Activated CD8-positive, alpha-beta memory T cell treated with anti-CD3 and anti-CD28 coated beads for 24 hours (primary cell): Measurements from ENCODE around the gene PAX1.

Experiments
- DNase-seq: peaks from one replicate; pipeline ENCODE4 v3.0.0-alpha.2; 2020

PAX1 gene

DNA sequence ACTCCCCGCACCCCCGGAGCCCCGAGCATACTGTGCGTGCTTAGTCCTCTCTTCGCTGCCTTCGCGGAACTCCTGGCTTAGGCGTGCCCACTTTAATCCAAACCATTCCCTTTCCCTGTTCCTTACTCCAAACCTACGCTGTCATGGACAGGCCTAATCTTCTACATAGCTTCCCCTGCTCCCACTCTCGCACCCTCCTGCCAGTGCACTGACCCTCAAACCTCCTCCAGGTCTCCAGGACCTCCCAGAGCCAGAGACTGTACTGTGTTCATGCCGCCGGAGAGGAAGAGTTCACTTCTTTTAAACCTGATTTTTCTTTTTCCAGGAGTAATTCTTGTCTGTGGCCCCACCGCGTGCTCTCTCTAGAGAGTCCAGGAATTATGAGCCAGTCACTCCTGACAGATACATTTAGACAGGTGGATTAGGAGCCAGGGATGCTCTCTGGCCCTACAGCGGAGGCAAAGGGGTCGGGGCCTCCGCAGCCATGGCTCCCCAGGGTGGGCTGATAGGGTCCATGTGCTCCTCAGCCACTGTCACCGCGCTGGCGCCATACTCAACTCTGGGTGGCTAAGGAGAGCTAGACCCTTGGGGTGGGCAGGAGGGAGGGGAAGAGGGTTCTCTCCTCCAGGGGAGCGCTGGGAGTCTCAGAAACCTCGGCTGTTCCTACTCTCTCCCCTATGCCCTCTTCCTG lies 1.6 kb upstream of the PAX1 start:
- no peak for DNase-seq

DNA sequence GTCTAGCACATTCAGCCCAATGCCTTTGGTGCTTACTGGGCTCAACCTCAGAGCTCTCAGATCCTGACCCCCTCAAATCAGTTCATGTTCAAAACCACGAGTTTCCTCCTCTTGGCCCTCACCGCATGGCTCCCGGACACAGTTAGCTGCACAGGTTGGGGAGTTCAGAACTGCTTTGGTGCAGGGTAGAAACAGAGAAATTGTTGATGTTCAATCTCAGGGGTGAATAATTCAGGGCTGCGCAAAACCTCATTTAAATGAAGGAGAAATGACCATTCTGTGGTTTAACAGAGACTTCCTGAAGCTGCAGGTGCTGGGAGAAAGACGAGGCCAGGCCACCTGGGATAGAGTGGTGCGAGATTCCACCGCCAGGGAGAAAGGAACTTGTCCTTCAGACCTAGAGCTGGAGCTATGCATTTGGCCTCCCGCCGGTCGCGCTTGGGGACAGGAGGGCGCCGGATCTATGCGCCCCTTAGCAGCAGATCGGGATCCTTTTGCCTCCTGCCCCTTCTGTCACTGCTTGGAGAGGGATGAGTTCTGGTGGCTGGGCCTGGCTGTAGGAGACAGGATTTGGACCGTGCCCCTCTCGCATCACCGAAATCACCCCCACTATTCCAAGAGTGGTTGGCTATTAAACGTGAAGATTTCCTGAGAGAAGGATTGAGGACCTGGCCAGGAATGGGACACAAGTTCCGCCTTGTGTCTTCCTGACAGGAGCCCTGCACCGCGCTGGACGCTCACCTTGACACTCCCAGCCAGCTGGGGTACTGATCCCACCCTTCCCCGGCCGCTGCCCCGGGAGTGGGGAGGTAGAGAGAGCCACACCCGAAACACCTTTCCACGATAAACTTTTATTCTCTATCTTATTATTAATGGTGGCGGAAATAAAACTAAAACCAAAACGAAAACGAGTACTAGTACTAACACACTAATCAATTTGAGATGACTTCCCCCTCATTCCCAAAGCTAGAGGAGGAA lies 767 bp upstream of the PAX1 start:
- no peak for DNase-seq

DNA sequence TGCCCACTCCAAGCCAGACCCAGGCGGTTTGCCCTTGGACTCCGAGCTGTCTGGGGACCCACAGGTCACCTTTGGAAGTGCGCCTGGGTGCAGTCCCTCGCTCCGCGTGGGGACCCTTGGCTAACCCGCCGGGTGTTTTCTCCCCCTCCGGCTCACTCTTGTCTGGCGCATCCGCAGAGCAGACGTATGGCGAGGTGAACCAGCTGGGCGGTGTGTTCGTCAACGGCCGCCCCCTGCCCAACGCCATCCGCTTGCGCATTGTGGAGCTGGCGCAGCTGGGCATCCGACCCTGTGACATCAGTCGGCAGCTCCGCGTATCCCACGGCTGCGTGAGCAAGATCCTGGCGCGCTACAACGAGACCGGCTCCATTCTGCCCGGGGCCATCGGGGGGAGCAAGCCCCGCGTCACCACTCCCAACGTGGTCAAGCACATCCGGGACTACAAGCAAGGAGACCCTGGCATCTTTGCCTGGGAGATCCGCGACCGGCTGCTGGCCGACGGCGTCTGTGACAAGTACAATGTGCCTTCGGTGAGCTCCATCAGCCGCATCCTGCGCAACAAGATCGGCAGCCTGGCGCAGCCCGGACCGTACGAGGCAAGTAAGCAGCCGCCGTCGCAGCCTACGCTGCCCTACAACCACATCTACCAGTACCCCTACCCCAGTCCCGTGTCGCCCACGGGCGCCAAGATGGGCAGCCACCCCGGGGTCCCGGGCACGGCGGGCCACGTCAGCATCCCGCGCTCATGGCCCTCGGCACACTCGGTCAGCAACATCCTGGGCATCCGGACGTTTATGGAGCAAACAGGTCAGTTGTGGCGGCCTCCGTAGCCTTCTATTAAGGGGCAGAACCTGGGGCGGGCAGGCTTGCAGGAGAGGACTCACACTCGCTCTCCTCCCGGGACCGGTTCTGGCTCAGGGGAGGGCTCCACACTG lies 1.1 kb downstream of the PAX1 start:
- DNase-seq: no peak

DNA sequence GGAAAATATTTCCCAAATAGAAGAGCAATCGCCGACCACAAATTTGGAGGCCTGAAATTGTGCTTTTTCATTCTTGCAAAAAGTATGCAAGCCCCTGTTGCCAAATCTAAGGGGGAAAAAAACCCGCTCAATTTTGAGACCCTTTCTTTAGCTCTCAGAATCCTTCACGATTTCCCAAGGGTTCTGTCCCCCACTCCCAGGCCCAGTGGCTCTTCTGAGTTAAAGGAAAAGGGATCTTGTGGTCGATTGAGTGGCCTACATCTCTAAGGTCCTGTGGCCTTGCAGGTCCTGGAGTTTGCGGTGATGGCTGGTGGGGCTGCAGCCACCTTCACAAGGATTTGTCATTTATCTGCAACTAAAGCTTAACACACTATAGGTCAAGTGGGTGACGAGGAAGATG lies 1.8 kb downstream of the PAX1 start:
- DNase-seq: no peak

DNA sequence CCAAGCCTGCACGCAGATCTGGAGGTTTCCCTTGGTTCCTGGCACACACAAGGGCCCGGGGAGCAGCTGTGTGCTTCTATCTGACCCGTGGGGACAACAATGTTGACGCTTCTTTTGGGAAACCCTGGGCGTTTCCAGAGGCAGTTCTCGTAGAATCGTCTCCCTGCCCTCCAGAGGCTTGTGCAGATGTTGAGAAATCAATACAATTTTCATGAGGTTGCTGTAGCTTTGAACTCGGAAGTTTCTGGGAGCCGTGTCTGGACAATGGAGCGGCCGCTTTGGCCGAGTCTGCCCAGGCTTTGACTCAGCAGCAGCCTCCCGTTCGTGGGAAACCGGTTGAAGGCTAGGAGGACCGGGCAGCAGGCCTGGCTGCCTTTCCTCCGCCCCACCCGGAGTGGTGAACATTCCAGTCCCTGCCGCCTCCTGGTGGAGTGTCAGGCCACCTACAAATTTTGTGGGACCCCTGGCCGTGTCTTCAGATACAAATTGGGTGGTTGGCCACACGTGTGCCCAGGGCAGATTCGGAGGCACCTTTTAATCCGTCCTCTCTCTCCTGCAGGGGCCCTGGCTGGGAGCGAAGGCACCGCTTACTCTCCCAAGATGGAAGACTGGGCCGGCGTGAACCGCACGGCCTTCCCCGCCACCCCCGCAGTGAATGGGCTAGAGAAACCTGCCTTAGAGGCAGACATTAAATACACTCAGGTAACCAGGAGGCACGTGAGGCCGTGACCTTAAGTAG lies 2.7 kb downstream of the PAX1 start:
- DNase-seq: no peak

DNA sequence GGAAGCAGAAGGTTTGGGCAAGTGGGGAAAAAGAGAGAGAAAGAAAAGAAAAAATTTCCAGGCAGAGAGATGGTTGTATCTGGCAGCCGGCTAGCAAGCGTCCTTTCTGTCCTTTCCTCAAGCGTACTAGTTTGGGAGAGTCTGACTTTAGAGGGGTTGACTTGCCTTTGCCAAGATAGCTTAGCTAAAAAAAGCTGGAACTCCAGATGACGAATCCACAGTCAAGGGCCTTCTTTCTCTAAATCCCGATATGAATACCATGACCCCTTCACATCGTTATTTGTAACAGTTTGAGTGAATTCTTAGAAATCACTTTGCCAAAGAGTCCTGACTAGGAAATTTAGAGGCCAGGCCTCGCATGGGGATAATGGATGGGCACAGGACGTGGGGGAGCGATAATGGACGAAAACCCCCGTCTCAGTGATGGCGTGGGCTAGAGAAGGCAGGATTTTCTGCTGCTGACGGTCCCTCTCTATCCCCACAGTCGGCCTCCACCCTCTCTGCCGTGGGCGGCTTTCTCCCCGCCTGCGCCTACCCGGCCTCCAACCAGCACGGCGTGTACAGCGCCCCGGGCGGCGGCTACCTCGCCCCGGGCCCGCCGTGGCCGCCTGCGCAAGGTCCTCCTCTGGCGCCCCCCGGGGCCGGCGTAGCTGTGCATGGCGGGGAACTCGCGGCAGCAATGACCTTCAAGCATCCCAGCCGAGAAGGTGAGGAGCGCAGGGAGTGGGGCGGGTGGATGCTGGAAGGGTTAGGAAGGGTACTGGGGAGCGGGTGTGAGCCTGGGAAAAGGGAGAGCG lies 3.5 kb downstream of the PAX1 start:
- DNase-seq: no peak

DNA sequence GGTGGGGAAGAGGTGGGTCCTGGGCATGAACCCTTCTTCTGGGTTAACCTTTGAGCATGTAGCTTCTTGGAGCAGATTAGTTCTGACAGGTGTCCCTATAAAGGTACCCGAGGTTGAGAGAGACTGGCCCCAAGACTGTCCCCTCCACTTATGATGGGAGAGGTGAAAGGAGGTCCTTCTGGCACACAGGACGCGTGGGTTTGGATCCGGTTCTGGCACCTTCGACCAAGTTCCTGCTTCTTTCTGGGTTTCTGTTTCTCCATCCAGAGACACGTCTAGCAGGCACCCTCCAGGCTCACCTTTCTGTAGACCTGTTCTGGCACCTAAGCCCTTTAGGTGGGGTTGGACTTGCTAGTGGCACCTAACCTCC lies 4.1 kb downstream of the PAX1 start:
- no peak for DNase-seq

DNA sequence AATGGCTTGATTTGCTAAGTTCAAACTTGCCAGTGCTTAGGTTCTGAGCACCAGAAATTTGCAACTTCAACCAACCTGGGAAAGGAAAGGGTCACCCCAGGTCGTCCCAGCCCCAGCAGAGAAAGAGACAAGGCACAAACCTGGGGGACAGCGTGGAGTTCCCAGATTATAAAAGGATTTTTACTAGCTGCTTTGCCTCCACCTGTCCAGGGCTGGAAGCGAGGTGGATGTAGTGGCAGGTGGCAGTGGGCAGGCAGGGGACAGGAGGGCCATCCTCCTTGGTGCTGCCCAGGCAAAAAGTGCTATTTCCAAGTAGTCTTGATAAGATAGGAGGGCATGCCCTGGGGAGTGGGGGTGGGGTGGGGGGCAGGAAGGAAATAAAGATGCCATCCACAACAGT lies 4.9 kb downstream of the PAX1 start:
- DNase-seq: no peak

DNA sequence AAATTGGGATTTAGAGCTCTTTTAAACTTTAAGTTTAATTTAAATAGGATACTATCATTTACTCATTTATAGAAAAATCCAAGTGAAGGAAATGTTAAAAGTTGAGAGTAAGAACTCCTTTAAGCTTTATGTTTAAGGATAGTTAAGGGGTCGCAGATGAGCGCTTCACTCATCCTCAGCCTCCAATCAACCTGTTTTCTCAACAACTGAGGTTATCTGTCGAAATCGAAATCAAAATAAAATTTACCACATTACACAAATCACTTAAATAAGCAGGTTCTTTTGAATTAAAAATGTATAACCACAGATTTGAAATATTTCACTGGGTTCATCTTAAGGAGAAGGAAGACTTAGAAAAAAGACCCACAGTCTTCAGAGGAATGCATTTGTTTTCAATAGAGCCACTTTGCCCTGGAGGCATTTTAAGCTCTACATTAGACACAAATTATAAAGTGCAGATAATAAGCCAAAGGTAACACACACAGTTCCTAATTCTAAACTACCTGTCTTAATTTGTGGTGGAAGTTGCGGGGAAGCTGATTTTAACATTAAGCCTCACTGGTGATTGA lies 5.5 kb downstream of the PAX1 start:
- no peak for DNase-seq

DNA sequence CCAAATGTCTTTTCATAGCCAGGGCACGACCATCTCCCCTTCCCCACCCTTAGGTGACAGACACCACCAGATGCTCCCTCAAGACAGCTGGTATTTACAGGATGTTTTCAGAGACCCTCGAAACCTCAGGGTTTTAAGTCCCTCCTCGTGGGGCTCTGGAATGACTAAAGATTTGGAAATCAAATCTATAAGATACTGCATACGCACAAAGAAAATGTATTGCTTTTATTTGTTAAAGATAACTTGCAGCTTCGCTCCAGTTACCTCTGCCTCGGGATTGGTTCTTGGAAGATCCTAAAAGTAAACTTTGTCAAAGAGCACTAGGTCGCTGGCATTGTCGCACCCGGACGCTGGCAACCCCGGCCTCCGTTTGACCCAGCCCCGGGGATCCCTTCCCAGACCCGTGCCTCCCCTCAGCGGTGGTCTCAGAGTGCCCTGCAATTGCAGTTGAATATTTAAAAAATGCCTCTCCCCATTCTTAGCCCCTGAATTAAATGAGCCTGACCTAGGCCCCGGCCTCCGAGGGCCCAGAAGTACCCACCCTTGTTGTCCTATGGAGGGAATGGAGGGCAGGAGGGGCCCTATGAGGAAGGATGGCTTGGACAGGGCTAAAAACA lies 7.1 kb downstream of the PAX1 start:
- DNase-seq: no peak

DNA sequence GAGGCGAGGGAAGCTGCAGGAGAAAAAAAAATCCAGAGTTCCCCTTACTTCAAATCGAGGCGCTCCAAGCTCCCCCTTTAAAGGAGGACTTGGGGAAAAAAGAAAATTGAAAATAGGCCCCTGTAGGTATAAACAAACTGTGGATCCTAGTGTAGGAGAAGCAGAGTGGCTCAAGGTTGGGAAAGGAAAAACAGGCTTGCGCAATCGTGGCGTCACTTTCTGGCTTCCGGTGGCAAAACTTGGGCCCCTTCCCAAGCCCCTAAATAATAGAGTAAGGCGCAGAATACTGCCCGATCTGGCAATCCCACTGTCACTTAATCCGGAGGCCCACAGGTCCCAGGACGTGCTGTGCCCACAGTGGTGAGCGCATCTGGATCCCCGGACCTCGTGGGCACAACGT lies 8.0 kb downstream of the PAX1 start:
- DNase-seq: no peak

DNA sequence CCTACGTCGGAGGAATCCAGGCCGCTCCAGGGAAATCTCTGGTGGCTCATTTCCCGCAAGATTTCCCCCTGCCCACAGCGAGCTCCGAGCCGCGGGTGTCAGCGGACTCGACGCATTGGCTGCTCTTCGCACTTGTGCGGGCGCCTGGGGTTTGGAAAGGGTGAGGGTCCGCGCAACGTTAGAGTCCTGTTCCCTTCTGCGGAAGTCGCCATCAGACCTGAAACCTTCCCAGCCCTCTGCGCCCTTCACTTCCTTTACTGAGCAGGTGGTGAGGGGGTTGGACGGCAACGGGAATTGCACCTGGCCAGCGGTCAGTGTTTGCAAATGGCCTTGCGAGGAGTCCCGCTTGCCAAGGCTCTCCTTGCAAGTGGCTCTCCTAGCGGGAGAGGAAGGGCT lies 8.4 kb downstream of the PAX1 start:
- DNase-seq: no peak

DNA sequence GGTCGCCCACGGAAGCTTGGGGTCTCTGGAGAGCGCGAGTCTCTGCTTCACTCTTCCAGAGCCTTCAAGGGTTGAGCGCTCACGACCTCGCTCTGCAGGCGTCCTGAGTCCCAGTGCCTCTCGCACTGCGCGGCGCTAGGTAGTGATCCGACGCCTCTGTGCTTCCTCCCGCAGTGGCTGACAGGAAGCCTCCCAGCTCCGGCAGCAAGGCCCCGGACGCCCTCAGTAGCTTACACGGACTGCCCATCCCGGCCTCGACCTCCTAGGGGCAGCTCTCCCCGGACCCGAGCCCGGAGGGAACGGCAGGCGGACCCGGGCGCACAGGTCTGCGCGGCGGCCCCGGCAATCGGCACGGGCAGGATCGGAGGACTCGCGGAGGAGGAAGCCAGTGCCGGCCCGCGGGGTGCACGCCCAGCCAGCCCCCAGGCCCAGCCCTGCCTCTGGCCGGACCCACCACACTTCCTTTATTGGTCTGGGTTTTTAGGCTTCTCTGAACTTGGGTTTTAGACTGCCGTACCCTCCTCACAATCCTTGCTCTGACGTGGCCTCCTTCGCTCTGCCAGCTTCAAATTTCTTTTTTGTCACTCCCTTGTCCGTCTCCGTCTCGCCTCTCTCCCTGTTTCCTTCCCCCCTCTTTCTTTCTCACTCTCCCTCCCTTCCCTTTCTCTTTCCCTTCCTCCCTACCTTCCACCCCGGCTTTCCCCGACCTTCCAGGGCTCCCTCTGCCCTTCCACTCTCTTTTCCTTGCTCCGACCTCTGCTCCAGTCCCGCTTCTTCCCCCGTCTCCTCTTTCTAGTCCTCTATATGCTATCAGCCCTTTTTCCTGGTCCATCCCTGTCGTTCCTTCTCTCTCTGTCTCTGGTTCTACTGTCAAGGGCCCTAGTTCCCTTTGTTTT lies 9.1 kb downstream of the PAX1 start:
- DNase-seq: no peak

DNA sequence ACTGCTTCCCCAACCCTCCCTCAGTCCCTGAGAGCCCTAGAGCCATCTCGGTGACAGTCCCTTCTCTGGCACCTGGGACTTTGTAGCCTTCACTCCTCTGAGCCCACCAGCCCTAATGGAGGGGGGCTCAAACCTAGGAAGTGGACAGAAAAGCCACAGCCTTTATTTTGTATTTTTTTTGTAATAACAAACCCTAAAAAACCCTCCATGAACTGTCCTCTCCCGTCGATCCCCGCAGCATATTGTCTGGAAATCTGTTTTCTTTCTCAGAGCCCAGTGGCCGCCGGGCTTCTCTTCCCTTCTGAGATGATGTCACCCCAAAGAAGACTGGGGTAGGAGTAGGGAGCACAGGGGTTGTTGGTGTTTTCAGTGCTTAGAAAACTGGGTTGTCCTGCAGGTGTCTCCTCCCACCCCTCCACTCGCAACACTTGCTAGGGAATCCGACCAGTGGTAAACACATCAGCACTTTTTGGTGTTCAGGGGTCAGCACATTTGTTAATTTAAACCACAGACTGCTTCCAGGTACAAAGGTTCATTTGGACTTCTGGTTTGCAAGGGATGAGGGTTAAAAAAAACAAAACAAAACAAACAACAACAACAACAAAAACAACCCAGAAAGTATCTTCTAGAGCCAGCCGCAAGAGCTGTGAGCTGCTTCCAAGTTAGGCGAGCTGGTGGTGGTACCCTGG lies 9.9 kb downstream of the PAX1 start:
- DNase-seq: no peak

DNA sequence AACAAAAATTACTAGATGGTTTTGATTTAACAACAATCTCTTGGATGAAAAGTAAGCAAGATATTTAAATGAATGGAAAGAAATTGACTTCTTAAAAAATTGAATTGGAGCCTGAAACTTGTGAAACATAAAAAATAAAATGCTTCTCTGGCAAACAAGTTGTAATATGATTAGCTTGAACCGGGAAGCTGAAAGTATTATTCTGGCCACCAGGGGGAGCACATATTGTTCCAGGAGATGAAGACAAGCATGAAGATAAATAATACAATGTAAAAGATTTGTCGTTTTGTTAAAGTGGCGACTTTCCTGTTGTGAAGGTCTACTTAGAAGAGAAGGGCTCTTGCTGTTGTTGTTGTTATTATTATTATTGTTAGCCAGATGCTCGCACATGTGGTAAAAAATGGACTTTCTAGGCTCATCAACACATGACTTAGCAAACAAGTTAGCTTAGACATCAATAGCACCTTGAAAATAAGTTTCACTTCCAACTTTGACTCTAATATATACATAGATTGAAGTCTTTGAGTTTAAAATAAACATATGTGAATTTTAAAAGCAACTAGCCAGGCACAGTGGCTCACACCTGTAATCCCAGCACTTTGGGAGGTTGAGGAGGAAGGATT lies 14.2 kb downstream of the PAX1 start:
- no peak for DNase-seq

DNA sequence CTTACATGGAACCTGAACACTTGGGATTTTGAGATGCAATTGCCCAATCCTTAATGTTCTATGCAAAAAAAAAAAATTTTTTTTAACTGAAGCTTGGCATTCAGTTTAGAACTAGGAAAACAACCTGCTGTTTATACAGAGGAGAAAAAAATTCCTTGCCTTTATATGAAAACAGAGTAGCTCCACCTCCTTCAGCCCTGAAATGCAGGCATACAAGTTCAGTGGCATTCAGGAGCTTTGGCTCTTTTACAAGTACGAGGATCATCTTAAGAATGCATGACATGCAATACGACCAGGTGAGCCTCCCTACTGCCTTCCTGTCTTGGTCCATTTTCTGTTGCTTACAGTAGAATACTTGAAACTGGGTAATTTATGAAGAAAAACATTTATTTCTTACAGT lies 20.4 kb downstream of the PAX1 start:
- no peak for DNase-seq

DNA sequence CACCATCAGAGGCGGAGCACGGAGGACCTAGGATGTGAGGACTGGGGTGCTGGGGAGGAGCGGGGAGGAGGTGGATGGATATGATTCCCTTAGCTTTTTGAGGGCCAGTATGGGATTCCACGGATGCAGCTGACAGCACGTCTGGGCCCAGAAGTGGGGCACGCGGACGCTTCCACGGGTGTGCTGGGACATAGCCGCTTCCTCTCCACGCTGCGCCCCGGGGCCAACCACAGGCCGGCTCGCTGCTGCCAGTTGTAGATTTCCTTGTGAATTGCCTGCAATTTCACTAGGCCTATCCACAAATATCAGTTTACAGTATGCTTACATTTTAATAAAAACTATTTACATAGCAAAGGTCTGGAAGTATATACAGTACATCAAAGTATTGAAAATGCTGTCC lies 23.9 kb downstream of the PAX1 start:
- no peak for DNase-seq

DNA sequence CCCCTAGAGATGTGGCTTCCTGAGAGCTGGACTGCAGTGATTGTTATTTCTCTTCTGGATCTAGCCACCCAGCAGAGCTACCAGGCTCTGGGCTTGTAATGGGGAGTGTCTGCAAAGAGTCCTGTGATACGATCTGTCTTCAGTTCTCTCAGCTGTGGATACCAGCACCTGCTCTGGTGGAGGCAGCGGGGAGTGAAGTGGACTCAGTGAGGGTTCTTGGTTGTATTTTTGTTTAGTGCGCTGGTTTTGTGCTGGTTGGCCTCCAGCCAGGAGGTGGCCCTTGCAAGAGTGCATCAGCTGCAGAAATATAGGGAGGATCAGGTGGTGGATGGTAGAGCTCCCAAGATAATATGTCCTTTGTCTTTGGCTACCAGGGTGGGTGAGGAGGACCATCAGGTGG lies 33.7 kb downstream of the PAX1 start:
- DNase-seq: no peak

DNA sequence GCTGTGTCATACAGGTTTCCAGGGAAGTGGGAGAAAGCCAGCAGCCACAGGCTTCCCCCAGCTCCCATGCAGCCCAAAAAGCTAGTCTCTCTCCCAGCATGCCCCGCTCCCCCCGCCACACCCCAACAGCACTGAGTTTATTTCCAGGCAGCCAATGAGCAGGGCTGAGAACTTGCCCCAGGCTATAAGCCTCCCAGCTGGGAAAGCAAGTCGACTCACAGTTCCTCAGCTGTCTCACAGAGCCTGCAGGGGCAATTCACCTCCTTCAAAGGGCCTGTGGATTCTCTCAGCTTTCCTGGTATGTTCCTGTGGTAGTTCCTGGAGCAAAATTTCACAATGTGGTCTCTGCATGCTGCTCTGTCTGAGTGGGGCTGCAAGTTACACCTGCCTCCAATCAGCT lies 34.2 kb downstream of the PAX1 start:
- no peak for DNase-seq
